Body of pancreas (tissue), 4 donors: ENCODE results near the gene GSK3B. TPM values are rescaled to one million over a fixed set of nuclear protein-coding genes. Genes with fewer than 3 reads are reported as not detected.
A peak's percentile ranks its signal among the peaks of the same experiment; 100 is the strongest.

ENCODE experiments used
- ATAC-seq: fragments of 150-250 bp; one replicate; pipeline ENCODE4 v1.9.1; 2016
- DNase-seq, 4 donors: peaks; one replicate each; pipeline ENCODE4 v3.0.0-alpha.2; 2019
- H3K27ac ChIP-seq, 4 donors: fragments of 200-600 bp; sonication (generic); 1 replicate in 3 of 4; 2 replicates in 1 of 4; pipeline versions ENCODE4 v1.5.1 to v1.6.1; 2016 to 2019; ENCODE audit warnings: mild to moderate bottlenecking in 1 of 4, mixed read lengths in 1 of 4, moderate library complexity in 1 of 4
- H3K27me3 ChIP-seq, 2 donors: fragments of 200-600 bp; sonication (generic); one replicate each; pipeline ENCODE4 v1.6.0; 2016; ENCODE audit warnings: mild to moderate bottlenecking in 1 of 2
- H3K36me3 ChIP-seq, 2 donors: fragments of 200-600 bp; sonication (generic); replicated peaks in 1 of 2; 2 replicates each; pipeline ENCODE4 v1.5.1; 2016; ENCODE audit warnings: low read depth in 2 of 2; ENCODE audit not compliant: insufficient read depth in 1 of 2
- H3K4me1 ChIP-seq: fragments of 200-600 bp; sonication (generic); one replicate; pipeline ENCODE4 v1.6.0; 2016
- H3K4me3 ChIP-seq, 2 donors: fragments of 200-600 bp; sonication (generic); 1 replicate in 1 of 2; 2 replicates in 1 of 2; pipeline ENCODE4 v1.5.1; 2016 to 2019
- H3K9me3 ChIP-seq, 3 donors: fragments of 200-600 bp; sonication (generic); 1 replicate in 2 of 3; 2 replicates in 1 of 3; pipeline ENCODE4 v1.5.1; 2016
- POLR2A ChIP-seq, 3 donors: fragments of 450-650 bp; IDR thresholded peaks; one replicate each; pipeline ENCODE4 v1.6.1; 2016; ENCODE audit warnings: antibody characterized with exemption in 3 of 3, mild to moderate bottlenecking in 2 of 3
- WGBS, 2 donors: methylation state at CpG; one replicate each; pipeline ENCODE4 v1.1.5; 2017; 5-methylcytosine and 5-hydroxymethylcytosine counted together
- intact Hi-C: fragments of 100-400 bp; cut with DNase I; formaldehyde crosslinking; loops from one replicate; pipeline ENCODE4 v1.15.1; 2023
- total RNA-seq, 2 donors: library from RNA; depleted of rRNA; stranded (reverse); fragments of >200 nt; gene quantifications; one replicate each; pipeline ENCODE4 v1.1.0, GENCODE V29; 2016
- TF ChIP-seq, protein P1 (sequence below), 7 experiments: fragments of 450-650 bp in 4 of 7; fragments of 200-600 bp in 3 of 7; sonication (generic) in 3 of 7; IDR thresholded peaks; one replicate each; pipeline ENCODE4 v1.5.1; 2016 to 2019; ENCODE audit warnings: antibody characterized with exemption in 7 of 7

The GSK3B gene
- total RNA-seq, 2 donors from 2014 or later: 15.0 to 18.8 TPM

DNA sequence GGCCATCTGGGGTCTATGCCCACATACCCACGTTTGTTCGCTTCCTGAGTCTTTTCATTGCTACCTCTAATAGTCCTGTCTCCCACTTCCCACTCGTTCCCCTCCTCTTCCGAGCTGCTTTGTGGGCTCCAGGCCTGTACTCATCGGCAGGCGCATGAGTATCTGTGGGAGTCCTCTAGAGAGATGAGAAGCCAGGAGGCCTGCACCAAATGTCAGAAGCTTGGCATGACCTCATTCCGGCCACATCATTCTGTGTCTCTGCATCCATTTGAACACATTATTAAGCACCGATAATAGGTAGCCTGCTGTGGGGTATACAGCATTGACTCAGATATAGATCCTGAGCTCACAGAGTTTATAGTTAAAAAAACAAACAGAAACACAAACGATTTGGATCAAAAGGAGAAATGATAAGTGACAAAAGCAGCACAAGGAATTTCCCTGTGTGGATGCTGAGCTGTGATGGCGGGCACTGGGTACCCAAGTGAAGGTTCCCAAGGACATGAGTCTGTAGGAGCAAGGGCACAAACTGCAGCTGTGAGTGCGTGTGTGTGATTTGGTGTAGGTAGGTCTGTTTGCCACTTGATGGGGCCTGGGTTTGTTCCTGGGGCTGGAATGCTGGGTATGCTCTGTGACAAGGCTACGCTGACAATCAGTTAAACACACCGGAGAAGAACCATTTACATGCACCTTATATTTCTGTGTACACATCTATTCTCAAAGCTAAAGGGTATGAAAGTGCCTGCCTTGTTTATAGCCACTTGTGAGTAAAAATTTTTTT is 276.5 kb downstream of the GSK3B start:
- WGBS, 2 donors: 64 to 73% methylated on average over 13 of the region's 13 CpGs
- intact Hi-C loops: no loop called here
- no peaks in the 10 kb centered on the region for H3K27me3 ChIP-seq

DNA sequence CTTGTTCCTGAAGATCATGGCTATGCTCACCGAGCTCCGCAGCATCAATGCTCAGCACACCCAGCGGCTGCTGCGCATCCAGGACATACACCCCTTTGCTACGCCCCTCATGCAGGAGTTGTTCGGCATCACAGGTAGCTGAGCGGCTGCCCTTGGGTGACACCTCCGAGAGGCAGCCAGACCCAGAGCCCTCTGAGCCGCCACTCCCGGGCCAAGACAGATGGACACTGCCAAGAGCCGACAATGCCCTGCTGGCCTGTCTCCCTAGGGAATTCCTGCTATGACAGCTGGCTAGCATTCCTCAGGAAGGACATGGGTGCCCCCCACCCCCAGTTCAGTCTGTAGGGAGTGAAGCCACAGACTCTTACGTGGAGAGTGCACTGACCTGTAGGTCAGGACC is 277.2 kb downstream of the GSK3B start:
- TF ChIP-seq POLR2A (IDR thresholded peaks at IDR 0.05): no peak
- no peaks in the 10 kb centered on the region for H3K4me1 ChIP-seq
- H3K4me3 ChIP-seq: no peak overlapping the region
- ATAC-seq: no peak
- WGBS, 2 donors: 76 to 88% methylated on average over 4 to 12 of the region's 12 CpGs
- H3K27ac ChIP-seq: no peak overlapping the region
- no peaks in the 10 kb centered on the region for H3K27me3 ChIP-seq
- H3K36me3 ChIP-seq: no peaks in the 10 kb centered on the region
- H3K9me3 ChIP-seq: no peaks in the 10 kb centered on the region
- intact Hi-C loops: no loop called here
- no peak for DNase-seq

More for the DNA sequence above, 276.5 kb downstream of the GSK3B start:
- TF ChIP-seq, protein P1, sequence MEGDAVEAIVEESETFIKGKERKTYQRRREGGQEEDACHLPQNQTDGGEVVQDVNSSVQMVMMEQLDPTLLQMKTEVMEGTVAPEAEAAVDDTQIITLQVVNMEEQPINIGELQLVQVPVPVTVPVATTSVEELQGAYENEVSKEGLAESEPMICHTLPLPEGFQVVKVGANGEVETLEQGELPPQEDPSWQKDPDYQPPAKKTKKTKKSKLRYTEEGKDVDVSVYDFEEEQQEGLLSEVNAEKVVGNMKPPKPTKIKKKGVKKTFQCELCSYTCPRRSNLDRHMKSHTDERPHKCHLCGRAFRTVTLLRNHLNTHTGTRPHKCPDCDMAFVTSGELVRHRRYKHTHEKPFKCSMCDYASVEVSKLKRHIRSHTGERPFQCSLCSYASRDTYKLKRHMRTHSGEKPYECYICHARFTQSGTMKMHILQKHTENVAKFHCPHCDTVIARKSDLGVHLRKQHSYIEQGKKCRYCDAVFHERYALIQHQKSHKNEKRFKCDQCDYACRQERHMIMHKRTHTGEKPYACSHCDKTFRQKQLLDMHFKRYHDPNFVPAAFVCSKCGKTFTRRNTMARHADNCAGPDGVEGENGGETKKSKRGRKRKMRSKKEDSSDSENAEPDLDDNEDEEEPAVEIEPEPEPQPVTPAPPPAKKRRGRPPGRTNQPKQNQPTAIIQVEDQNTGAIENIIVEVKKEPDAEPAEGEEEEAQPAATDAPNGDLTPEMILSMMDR (IDR thresholded peaks at IDR 0.05): no peak
- TF ChIP-seq POLR2A (IDR thresholded peaks at IDR 0.05): no peak
- ATAC-seq: no peak
- H3K4me3 ChIP-seq: no peak overlapping the region
- no peaks in the 10 kb centered on the region for H3K36me3 ChIP-seq
- H3K9me3 ChIP-seq: no peaks in the 10 kb centered on the region
- no peak for DNase-seq
- no peak overlapping the region for H3K27ac ChIP-seq
- H3K4me1 ChIP-seq: no peaks in the 10 kb centered on the region

DNA sequence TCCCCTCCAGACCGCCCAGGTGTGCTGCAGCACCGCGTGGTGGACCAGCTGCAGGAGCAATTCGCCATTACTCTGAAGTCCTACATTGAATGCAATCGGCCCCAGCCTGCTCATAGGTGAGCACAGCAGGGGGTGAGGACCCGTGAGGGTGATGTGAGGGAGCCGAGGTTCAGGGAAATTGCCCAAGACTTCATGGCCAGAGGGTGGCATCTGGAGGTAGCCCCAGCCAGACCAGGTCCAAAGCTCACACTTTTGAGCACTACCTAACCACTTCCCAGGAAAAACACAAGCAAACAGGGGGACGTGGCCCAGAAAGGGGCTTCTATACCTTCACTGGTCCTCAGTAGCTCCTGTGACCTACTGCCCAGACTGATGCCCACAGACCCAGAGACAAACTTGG is 278.5 kb downstream of the GSK3B start:
- 81 to 83% methylated on average over 6 to 8 of the region's 8 CpGs for WGBS, 2 donors
- intact Hi-C loops: no loop called here
- Histone ChIP-seq H3K36me3 (no peaks in the 10 kb centered on the region), H3K27me3 (no peaks in the 10 kb centered on the region), H3K4me1 (no peaks in the 10 kb centered on the region), H3K9me3 (no peaks in the 10 kb centered on the region), H3K27ac (no peak overlapping the region), H3K4me3 (no peak overlapping the region)
- ATAC-seq (no peak), DNase-seq (no peak)
- TF ChIP-seq POLR2A (IDR thresholded peaks at IDR 0.05): no peak
- TF ChIP-seq, protein P1 (IDR thresholded peaks at IDR 0.05): no peak

DNA sequence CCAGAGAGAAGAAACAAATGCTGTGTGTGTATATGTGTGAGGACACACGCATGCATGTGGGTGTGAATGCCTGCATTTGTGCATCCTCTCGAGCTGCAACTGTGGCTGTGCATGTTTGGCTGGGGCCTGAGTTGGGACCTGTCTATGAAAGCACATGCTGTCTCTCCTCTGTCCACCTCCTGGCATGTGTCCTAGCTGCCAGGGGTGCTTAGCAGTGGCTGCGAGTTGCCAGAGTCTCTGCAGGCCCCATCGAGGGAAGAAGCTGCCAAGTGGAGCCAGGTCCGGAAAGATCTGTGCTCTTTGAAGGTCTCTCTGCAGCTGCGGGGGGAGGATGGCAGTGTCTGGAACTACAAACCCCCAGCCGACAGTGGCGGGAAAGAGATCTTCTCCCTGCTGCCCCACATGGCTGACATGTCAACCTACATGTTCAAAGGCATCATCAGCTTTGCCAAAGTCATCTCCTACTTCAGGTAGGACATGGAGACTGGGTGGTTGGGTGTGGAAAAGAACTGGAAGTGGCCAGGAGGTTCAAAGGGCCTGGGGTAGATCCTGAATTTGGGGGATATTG is 281.7 kb downstream of the GSK3B start:
- H3K9me3 ChIP-seq: no peaks in the 10 kb centered on the region
- peaks cover 10% of the 10 kb centered on the region for H3K4me1 ChIP-seq
- no peak for DNase-seq
- no peaks in the 10 kb centered on the region for H3K27me3 ChIP-seq
- no peak for TF ChIP-seq POLR2A (IDR thresholded peaks at IDR 0.05)
- TF ChIP-seq, protein P1 (IDR thresholded peaks at IDR 0.05): no peak
- H3K36me3 ChIP-seq: no peaks in the 10 kb centered on the region
- ATAC-seq: no peak
- intact Hi-C loops: no loop called here
- no peak overlapping the region for H3K4me3 ChIP-seq
- 79 to 81% methylated on average over 4 to 8 of the region's 8 CpGs for whole genome bisulfite sequencing, 2 donors
- H3K27ac ChIP-seq: no peak overlapping the region

DNA sequence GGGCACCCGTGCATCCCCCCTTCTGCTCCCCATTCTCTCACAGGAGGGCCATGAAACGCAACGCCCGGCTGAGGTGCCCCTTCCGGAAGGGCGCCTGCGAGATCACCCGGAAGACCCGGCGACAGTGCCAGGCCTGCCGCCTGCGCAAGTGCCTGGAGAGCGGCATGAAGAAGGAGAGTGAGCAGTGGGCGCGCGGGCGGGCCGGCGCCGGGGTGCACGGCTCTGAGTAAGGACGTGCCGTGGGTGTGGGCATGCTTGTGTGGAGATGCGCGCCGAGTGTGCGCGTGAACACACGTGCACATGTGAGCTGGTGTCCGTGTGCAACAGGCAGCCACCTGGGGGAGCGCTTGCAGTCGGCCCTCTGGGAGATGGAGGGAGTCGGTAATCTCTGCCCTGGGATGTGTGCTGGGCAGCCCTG is 284.2 kb downstream of the GSK3B start:
- no peaks in the 10 kb centered on the region for H3K27me3 ChIP-seq
- ATAC-seq (peak; percentile 68), DNase-seq (peak; percentile 21 to 44 (median 38))
- peak overlapping the region; percentile 25 to 38 for H3K4me3 ChIP-seq
- TF ChIP-seq POLR2A (IDR thresholded peaks at IDR 0.05): peak in 1 of 3 donors; percentile 34
- TF ChIP-seq, protein P1 (IDR thresholded peaks at IDR 0.05): peak in 3 of 7 experiments; percentile 14 to 27 (median 15)
- no peaks in the 10 kb centered on the region for H3K9me3 ChIP-seq
- intact Hi-C loops: no loop called here
- 0 to 1% methylated on average over 4 to 33 of the region's 33 CpGs for WGBS, 2 donors
- no peaks in the 10 kb centered on the region for H3K36me3 ChIP-seq
- no peak overlapping the region for H3K27ac ChIP-seq
- H3K4me1 ChIP-seq: peaks cover 10% of the 10 kb centered on the region
